Measurements from ENCODE around the gene AFG1L.

- no peak for TF ChIP-seq CTCF (IDR thresholded peaks at IDR 0.05; ENCODE audit: borderline replicate concordance, extremely low read depth, low read length, poor library complexity, severe bottlenecking)
- no peak for TF ChIP-seq EZH2 (IDR thresholded peaks at IDR 0.05; ENCODE audit: borderline replicate concordance, low read depth, low read length, severe bottlenecking)
Measured at GRCh38 chr6:108361312-108361932, 66.6 kb downstream of the AFG1L start.
